Activated naive CD4-positive, alpha-beta T cell treated with anti-CD3 and anti-CD28 coated beads, Interleukin-2, amount 50 U/mL, for 24 hours (primary cell): Measurements from ENCODE around the gene LGALS7B.
"Not testable (repeated sequence)": the region's sequence is repeated elsewhere in the genome, so short reads cannot be mapped to it uniquely, and the experiment has no call there.

ENCODE experiments used
- H3K27ac Mint-ChIP-seq: one replicate; pipeline ENCODE4 v1.8.0; 2021; ENCODE audit warnings: mild to moderate bottlenecking, mixed read lengths
- H3K27me3 Mint-ChIP-seq: one replicate; pipeline ENCODE4 v1.8.0; 2021; ENCODE audit warnings: mixed read lengths
- H3K36me3 Mint-ChIP-seq: one replicate; pipeline ENCODE4 v1.8.0; 2021; ENCODE audit warnings: mixed read lengths
- H3K4me1 Mint-ChIP-seq: one replicate; pipeline ENCODE4 v1.8.0; 2021; ENCODE audit warnings: mixed read lengths
- H3K4me3 Mint-ChIP-seq: one replicate; pipeline ENCODE4 v1.8.0; 2021; ENCODE audit warnings: mild to moderate bottlenecking, mixed read lengths
- H3K9me3 Mint-ChIP-seq: one replicate; pipeline ENCODE4 v1.8.0; 2021; ENCODE audit warnings: mixed read lengths

LGALS7B gene

GRCh38 chr19:38761884-38762389 lies 27.1 kb upstream of the LGALS7B start:
- not testable (repeated sequence) for H3K4me3 Mint-ChIP-seq, H3K9me3 Mint-ChIP-seq, H3K4me1 Mint-ChIP-seq, H3K36me3 Mint-ChIP-seq, H3K27ac Mint-ChIP-seq, H3K27me3 Mint-ChIP-seq

DNA sequence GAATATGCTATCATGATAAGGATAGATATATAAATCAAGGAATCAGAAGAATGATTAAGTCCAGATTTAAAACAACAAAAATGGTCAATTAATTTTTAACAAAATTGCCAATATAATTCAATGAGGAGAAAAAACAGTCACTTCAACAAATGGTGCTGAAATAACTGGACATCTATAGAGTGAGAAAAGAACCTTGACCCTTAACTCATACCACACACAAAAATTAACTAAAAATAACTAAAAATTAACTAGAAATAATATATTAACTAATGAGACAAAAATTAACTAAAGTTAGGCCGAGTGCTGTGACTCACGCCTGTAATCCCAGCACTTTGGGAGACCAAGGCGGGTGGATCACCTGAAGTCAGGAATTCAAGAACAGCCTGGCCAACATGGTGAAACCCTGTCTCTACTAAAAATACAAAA lies 25.2 kb upstream of the LGALS7B start:
- no peaks in the 10 kb centered on the region for H3K27me3 Mint-ChIP-seq
- H3K9me3 Mint-ChIP-seq = no peaks in the 10 kb centered on the region
- H3K4me1 Mint-ChIP-seq = no peaks in the 10 kb centered on the region
- H3K27ac Mint-ChIP-seq = no peak overlapping the region
- H3K4me3 Mint-ChIP-seq = no peak overlapping the region
- H3K36me3 Mint-ChIP-seq = no peaks in the 10 kb centered on the region

DNA sequence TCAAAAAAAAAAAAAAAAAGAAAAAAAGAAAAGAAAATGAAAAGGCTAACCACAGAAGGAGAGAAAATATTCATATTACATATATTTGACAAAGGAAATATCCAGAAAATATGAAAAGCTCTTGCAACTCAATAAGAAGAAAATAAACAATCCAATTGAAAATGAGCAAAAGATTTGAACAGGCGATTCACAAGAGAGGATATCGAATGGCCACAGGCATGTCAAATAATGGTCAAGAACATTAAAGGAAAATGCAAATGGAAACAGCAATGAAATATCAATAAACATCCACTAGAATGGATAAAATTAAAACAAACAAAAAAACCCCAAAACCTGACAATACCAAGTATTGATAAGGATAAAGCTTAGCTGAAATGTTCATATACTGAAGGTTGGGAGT lies 23.8 kb upstream of the LGALS7B start:
- no peaks in the 10 kb centered on the region for H3K9me3 Mint-ChIP-seq
- peaks cover 6% of the 10 kb centered on the region for H3K4me1 Mint-ChIP-seq
- H3K36me3 Mint-ChIP-seq = no peaks in the 10 kb centered on the region
- no peaks in the 10 kb centered on the region for H3K27me3 Mint-ChIP-seq
- no peak overlapping the region for H3K27ac Mint-ChIP-seq
- H3K4me3 Mint-ChIP-seq = no peak overlapping the region

DNA sequence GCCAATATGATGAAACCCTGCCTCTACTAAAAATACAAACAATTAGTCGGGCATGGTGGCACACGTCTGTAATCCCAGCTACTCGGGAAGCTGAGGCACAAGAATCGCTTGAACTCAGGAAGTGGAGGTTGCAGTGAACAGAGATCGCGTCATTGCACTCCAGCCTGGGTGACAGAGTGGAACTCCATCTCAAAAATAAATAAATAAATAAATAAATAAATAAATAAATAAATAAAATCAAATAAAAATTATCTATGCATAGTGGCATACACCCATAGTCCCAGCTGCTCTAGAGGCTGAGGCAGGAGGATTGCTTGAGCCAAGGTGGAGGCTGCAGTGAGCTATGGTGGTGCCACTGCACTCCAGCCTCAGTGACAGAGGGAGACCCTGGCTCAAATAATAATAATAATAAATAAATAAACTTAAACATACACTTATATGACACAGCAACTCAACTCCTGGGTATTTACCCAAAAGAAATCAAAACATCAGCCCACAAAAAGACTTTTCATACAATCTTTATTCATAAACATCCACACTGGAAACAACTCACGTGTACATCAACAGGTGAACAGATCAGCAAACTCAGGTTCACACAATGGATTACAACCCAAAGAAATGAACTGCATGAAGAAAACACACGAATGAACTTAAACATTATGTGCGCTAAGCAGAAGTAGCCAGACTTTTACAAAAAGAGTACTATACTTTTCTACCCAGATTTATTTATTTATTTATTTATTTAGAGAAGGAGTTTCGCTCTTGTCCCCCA lies 22.5 kb upstream of the LGALS7B start:
- Mint-ChIP-seq H3K4me3 (no peak overlapping the region), H3K27ac (no peak overlapping the region), H3K27me3 (no peaks in the 10 kb centered on the region), H3K36me3 (no peaks in the 10 kb centered on the region), H3K4me1 (peaks cover 6% of the 10 kb centered on the region), H3K9me3 (no peaks in the 10 kb centered on the region)

GRCh38 chr19:38769635-38770211 lies 19.3 kb upstream of the LGALS7B start:
- Mint-ChIP-seq H3K4me3 (peak overlapping the region; percentile 69), H3K27me3 (no peaks in the 10 kb centered on the region), H3K36me3 (no peaks in the 10 kb centered on the region), H3K27ac (peak overlapping the region; percentile 59), H3K9me3 (no peaks in the 10 kb centered on the region), H3K4me1 (peaks cover 6% of the 10 kb centered on the region)

GRCh38 chr19:38770228-38770948 lies 18.6 kb upstream of the LGALS7B start:
- not testable (repeated sequence) for H3K27me3 Mint-ChIP-seq, H3K9me3 Mint-ChIP-seq, H3K4me1 Mint-ChIP-seq, H3K4me3 Mint-ChIP-seq, H3K27ac Mint-ChIP-seq, H3K36me3 Mint-ChIP-seq

- H3K4me1 Mint-ChIP-seq, H3K9me3 Mint-ChIP-seq, H3K27me3 Mint-ChIP-seq, H3K4me3 Mint-ChIP-seq, H3K36me3 Mint-ChIP-seq, H3K27ac Mint-ChIP-seq: not testable (repeated sequence)
Observed at GRCh38 chr19:38770949-38771275, 18.1 kb upstream of the LGALS7B start.

- not testable (repeated sequence) for H3K9me3 Mint-ChIP-seq, H3K27ac Mint-ChIP-seq, H3K27me3 Mint-ChIP-seq, H3K4me1 Mint-ChIP-seq, H3K36me3 Mint-ChIP-seq, H3K4me3 Mint-ChIP-seq
Observed at GRCh38 chr19:38771569-38771968, 17.4 kb upstream of the LGALS7B start.

GRCh38 chr19:38773469-38774177 lies 15.4 kb upstream of the LGALS7B start, which contains the start of gene LGALS7:
Gene LGALS7 (minus strand): TSS chr19:38773517. CDS start chr19:38773492, 25 bp downstream.
- Mint-ChIP-seq H3K4me3 (no peak within 1 kb of the TSS), H3K27ac (peak within 1 kb of the TSS; percentile 33)

GRCh38 chr19:38774181-38774950 lies 14.6 kb upstream of the LGALS7B start:
- Mint-ChIP-seq H3K9me3 (no peaks in the 10 kb centered on the region), H3K4me1 (peaks cover 3% of the 10 kb centered on the region), H3K27ac (peak overlapping the region; percentile 33), H3K36me3 (no peaks in the 10 kb centered on the region), H3K4me3 (no peak overlapping the region), H3K27me3 (peaks cover 1% of the 10 kb centered on the region)

More at GRCh38 chr19:38773469-38774177, 15.4 kb upstream of the LGALS7B start, which contains the start of gene LGALS7:
- no peaks in the 10 kb centered on the region for H3K27me3 Mint-ChIP-seq
- no peaks in the 10 kb centered on the region for H3K36me3 Mint-ChIP-seq
- no peaks in the 10 kb centered on the region for H3K9me3 Mint-ChIP-seq
- peaks cover 6% of the 10 kb centered on the region for H3K4me1 Mint-ChIP-seq

- no peaks in the 10 kb centered on the region for H3K9me3 Mint-ChIP-seq
- H3K27me3 Mint-ChIP-seq = peaks cover 1% of the 10 kb centered on the region
- H3K4me1 Mint-ChIP-seq = no peaks in the 10 kb centered on the region
- H3K27ac Mint-ChIP-seq = no peak overlapping the region
- no peaks in the 10 kb centered on the region for H3K36me3 Mint-ChIP-seq
- no peak overlapping the region for H3K4me3 Mint-ChIP-seq
Observed at GRCh38 chr19:38778733-38779132, 10.3 kb upstream of the LGALS7B start.

DNA sequence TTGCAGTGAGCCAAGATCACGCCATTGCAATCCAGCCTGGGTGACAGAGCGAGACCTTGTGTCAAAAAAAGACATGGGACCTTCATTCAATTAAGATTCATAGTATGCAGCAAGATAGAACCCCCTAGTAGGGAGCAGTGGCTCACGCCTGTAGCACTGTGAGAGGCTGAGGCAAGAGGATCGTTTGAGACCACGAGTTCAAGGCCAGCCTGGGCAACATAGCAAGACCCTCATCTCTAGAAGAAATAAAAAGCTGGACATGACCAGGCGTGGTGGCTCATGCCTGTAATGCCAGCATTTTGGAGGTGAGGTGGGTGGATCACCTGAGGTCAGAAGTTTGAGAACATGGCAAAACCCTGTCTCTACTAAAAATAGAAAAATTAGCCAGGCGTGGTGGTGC lies 8.6 kb upstream of the LGALS7B start:
- H3K27me3 Mint-ChIP-seq = peaks cover 1% of the 10 kb centered on the region
- H3K4me3 Mint-ChIP-seq = no peak overlapping the region
- no peaks in the 10 kb centered on the region for H3K9me3 Mint-ChIP-seq
- no peaks in the 10 kb centered on the region for H3K4me1 Mint-ChIP-seq
- no peak overlapping the region for H3K27ac Mint-ChIP-seq
- H3K36me3 Mint-ChIP-seq = no peaks in the 10 kb centered on the region

DNA sequence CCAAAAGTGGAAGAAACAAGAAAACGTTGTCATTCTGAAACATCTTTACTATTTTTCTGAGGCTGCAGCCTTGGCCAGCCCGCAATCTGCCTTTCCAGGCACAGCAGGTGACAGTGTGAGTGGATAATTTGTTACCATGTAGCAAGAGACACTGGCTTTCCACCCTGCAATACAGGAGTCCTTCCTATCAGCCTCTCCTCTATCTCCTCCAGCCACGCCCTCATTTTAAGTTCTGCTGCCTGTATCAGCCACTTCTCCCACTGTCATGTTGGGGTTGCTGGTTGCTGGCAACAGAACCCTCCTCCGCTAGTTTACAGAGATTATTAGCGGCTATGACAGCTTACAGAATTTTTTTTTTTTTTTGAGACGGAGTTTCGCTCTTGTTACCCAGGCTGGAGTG lies 7.9 kb upstream of the LGALS7B start:
- Mint-ChIP-seq H3K36me3 (no peaks in the 10 kb centered on the region), H3K4me1 (no peaks in the 10 kb centered on the region), H3K27ac (no peak overlapping the region), H3K27me3 (peaks cover 1% of the 10 kb centered on the region), H3K4me3 (no peak overlapping the region), H3K9me3 (no peaks in the 10 kb centered on the region)

DNA sequence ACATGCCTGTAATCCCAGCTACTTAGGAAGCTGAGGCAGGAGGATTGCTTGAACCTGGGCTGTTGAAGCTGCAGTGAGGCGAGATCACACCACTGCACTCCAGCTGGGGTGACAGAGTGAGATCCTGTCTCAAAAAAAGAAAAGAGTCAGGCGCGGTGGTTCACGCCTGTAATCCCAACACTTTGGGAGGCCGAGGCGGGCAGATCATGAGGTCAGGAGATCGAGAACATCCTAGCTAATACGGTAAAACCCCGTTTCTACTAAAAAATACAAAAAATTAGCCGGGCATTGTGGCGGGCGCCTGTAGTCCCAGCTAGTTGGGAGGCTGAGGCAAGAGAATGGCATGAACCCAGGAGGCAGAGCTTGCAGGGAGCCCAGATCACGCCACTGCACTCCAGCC lies 6.8 kb upstream of the LGALS7B start:
- H3K4me3 Mint-ChIP-seq, H3K36me3 Mint-ChIP-seq, H3K9me3 Mint-ChIP-seq, H3K27ac Mint-ChIP-seq, H3K27me3 Mint-ChIP-seq, H3K4me1 Mint-ChIP-seq: not testable (repeated sequence)

DNA sequence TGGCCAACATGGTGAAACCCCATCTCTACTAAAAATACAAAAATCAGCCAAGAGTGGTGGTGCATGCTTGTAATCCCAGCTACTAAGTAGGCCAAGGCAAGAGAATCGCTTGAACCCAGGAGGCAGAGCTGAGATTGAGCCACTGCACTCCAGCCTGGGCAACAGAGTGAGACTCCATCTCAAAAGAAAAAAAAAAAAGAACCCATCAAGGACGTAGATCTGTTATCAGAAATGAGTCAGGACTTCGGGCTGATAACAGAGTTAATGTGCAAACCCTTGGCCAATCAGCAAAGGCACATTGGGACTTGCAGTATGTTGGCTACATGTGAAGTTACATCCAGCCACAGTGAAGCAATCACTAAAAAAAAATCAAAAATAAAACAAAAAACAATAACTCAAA lies 4.8 kb upstream of the LGALS7B start:
- H3K36me3 Mint-ChIP-seq = no peaks in the 10 kb centered on the region
- no peaks in the 10 kb centered on the region for H3K9me3 Mint-ChIP-seq
- H3K4me3 Mint-ChIP-seq = no peak overlapping the region
- no peak overlapping the region for H3K27ac Mint-ChIP-seq
- H3K27me3 Mint-ChIP-seq = no peaks in the 10 kb centered on the region
- no peaks in the 10 kb centered on the region for H3K4me1 Mint-ChIP-seq
